Coronary artery (tissue), 2 donors: ENCODE data around the gene PSMB9.
A peak's percentile ranks its signal among the peaks of the same experiment; 100 is the strongest.

Experiments
- DNase-seq: peaks from one replicate; pipeline ENCODE4 v3.0.0-alpha.2; 2017; ENCODE audit warnings: low spot score
- H3K27ac ChIP-seq, 2 donors: fragments of 200-600 bp; sonication (generic); one replicate each; pipeline ENCODE4 v1.5.1; 2016 to 2019
- H3K4me3 ChIP-seq: fragments of 200-600 bp; sonication (generic); 2 replicates; pipeline ENCODE4 v1.5.1; 2016; ENCODE audit warnings: mild to moderate bottlenecking, moderate library complexity
- TF ChIP-seq, protein P1 (sequence below): fragments of 200-600 bp; sonication (generic); IDR thresholded peaks from one replicate; pipeline ENCODE4 v1.5.1; 2019; ENCODE audit warnings: antibody characterized with exemption

Gene PSMB9

DNA sequence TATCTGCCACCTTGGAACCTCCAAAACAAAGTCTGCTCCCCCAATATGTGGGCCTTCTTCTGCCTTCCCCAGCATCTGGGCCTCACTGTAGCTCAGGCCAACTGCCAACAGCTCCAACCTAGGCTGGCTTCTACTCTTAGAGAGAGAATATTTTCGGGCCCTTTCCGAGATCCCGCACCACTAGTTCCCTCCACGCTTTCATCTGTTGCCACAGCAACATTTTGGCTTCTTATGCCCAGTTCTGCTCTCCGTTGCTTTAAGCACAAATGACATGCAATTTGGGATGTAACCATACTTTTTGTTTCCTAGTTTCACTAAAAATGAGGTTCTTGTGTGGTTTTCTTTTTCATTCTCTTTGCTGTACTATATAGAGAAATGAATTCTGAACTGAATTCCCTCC lies 33.6 kb downstream of the PSMB9 start:
- TF ChIP-seq, protein P1, sequence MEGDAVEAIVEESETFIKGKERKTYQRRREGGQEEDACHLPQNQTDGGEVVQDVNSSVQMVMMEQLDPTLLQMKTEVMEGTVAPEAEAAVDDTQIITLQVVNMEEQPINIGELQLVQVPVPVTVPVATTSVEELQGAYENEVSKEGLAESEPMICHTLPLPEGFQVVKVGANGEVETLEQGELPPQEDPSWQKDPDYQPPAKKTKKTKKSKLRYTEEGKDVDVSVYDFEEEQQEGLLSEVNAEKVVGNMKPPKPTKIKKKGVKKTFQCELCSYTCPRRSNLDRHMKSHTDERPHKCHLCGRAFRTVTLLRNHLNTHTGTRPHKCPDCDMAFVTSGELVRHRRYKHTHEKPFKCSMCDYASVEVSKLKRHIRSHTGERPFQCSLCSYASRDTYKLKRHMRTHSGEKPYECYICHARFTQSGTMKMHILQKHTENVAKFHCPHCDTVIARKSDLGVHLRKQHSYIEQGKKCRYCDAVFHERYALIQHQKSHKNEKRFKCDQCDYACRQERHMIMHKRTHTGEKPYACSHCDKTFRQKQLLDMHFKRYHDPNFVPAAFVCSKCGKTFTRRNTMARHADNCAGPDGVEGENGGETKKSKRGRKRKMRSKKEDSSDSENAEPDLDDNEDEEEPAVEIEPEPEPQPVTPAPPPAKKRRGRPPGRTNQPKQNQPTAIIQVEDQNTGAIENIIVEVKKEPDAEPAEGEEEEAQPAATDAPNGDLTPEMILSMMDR, result no peak
- DNase-seq, result no peak
- H3K27ac ChIP-seq, result peak overlapping the region in 1 of 2 donors; percentile 47
- H3K4me3 ChIP-seq, result no peak overlapping the region

DNA sequence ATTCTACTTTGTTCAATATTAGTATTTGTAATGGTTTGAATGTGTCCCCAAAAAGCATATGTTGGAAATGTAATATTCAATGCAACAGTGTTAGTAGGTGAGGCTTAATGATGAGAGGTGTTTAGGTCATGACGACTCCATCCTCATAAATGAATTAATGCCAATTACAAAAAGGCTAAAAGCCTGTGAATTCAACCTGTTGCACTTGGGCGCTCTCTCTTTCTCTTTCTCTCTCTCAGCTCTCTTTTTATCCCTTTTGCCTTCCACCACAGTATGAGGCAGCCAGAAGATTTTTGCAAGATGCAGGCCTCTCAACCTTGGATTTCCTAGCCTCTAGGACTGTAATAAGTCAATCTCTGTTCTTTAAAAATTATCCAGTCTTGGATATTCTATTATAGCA lies 34.6 kb downstream of the PSMB9 start:
- H3K4me3 ChIP-seq, result no peak overlapping the region
- no peak for DNase-seq
- no peak overlapping the region for H3K27ac ChIP-seq
- TF ChIP-seq, protein P1, result no peak

DNA sequence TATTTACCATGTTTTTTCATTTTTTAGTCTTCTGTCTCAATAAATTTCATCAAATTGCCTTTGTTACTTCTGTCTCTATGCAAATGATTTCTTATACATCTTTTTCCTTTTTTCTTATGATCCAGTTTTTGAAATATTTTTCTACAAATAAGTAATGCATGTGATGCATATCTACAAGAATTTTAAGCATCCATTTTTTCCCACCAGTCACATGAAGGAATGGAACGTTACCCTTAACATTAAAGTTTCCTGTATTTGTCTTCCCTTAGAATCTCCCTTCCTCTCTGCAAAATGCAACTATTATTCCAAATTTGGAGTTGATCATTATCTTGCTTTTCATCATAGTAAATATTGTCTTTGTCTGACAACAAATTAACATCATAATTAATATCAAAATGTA lies 35.5 kb downstream of the PSMB9 start:
- no peak for DNase-seq
- Histone ChIP-seq H3K4me3 (no peak overlapping the region), H3K27ac (no peak overlapping the region)
- TF ChIP-seq, protein P1, result no peak

DNA sequence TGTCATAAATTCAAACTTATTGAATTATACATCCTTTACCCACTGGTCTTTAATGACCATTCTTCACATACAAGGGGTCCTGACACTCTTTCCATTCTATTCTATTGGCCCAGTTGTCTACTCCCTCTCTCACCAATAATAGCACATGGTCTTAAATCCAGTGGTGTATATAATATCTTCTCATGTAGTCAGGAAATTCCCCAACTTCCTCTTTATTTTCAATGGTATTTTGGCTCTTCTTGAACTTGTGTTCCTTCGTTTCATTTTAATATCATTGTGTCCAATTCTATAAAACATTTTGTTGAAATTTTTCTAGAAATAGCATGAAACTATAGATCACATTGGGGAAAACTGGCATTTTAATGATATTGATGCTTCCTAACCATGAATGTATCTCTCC lies 36.8 kb downstream of the PSMB9 start:
- no peak overlapping the region for H3K27ac ChIP-seq
- H3K4me3 ChIP-seq, result no peak overlapping the region
- DNase-seq, result no peak
- TF ChIP-seq, protein P1, result no peak

DNA sequence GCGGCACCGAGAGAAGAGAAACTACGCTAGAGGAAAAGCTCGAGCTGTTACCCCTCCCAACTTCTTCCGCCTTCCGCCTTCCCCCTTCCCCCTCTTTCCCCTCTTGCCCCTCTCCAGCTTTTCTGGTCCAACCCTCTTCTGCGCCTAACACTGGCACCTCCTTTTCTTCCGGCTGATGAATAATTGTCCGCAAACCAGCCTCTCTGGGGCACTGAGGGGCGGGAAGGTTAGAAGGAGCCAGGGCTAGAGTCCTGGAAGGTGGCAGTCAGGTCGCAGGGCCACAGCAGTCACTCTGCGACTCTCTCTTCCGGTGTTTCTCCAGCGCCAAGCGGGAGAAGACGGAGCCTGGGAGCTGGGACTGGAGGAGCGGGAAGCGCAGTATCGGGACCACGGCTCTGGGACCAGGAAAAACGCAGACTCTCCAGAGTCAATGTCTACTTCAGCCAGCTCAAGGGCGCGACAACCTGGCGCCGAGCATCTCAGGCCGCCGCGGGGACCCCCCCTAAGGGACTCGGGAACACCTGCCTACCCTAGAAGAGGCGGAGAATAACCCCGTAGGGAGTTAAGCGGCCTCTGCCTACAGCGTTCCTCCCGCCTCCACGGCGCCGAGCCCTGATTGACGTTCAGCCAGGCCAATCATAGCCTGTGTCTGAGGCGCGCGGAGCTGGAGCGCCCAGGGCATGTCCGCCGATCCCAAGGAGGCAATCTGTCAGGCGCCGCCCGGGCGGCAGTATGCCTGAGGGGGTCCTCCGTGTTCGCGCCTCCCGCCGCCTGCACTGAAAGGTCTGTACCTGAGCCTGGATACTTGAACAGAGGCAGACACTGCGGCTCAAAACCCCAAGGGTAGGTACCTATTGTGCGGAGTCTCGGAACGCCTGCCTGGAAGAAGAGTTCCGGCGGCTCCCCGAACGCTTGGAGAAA lies 40.4 kb downstream of the PSMB9 start:
- TF ChIP-seq, protein P1, result no peak
- Histone ChIP-seq H3K27ac (peak overlapping the region; percentile 86 to 90), H3K4me3 (peak overlapping the region; percentile 79)
- DNase-seq, result peak; percentile 94

DNA sequence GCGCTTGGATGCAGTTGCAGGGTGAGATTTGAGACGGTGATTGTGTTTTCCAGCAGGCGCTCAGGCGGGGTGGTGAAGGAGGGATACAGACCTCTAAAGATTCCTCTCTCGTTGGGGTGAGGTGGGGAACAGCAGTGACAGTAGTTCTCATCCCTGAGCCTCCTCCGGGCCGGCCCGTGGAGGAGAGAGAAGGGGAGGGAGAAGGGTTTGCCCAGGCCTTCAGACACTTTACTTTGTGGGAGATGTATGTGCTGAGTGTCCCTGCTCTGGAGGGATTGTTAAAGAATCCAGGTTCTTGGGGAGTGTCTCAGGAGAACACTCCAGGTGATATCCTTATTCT lies 41.0 kb downstream of the PSMB9 start:
- Histone ChIP-seq H3K4me3 (peak overlapping the region; percentile 79), H3K27ac (peak overlapping the region; percentile 86 to 90)
- DNase-seq, result no peak
- TF ChIP-seq, protein P1, result no peak

DNA sequence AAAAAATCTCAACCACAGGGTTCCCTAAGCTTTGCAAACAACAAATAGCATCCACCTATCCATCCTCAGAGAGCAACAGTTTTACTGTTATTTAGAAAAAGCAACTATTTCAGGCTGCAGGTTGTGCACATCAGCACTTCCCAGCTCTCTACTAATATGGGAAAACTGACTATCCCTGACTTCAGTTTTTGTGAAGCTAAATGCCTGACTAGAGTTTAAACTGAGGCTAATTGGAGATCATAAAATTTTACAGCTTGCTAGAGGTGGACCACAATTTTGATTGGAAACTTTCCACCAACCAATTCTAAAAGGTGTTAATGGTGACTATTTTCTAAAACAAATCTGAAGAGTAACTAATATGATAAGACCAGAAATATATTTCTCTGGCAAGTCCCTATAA lies 50.0 kb downstream of the PSMB9 start:
- DNase-seq, result no peak
- TF ChIP-seq, protein P1, result no peak

More for the DNA sequence above, 50.0 kb downstream of the PSMB9 start:
- no peak overlapping the region for H3K4me3 ChIP-seq
- H3K27ac ChIP-seq, result no peak overlapping the region
